DOHH2 (cell line): Measurements from ENCODE around the gene OSBPL2.

Source experiments
- H3F3A ChIP-seq: fragments of 200-600 bp; sonication (generic), shearing (Covaris generic); 2 replicates; pipeline ENCODE4 v1.6.0; 2016; ENCODE audit warnings: antibody characterized with exemption, mild to moderate bottlenecking; ENCODE audit not compliant: control insufficient read depth, insufficient read depth
- H3K27ac ChIP-seq: fragments of 200-600 bp; sonication (generic); 2 replicates; pipeline ENCODE4 v1.5.1; 2014; ENCODE audit warnings: low read depth, mild to moderate bottlenecking, low read length, moderate library complexity
- H3K27me3 ChIP-seq: fragments of 200-600 bp; sonication (generic); 2 replicates; pipeline ENCODE4 v1.6.1; 2014; ENCODE audit warnings: mild to moderate bottlenecking, low read length, mixed read lengths; ENCODE audit not compliant: control insufficient read depth
- H3K36me3 ChIP-seq: fragments of 200-600 bp; sonication (generic); 2 replicates; pipeline ENCODE4 v1.6.1; 2014; ENCODE audit warnings: mild to moderate bottlenecking, low read length, moderate library complexity, mixed read lengths; ENCODE audit not compliant: control insufficient read depth
- H3K4me1 ChIP-seq: fragments of 200-600 bp; sonication (generic); 2 replicates; pipeline ENCODE4 v1.6.1; 2014; ENCODE audit warnings: mild to moderate bottlenecking, low read length, mixed read lengths; ENCODE audit not compliant: control insufficient read depth
- H3K4me2 ChIP-seq: fragments of 200-600 bp; sonication (generic); 2 replicates; pipeline ENCODE4 v1.6.0; 2014; ENCODE audit warnings: mild to moderate bottlenecking, low read length, moderate library complexity
- H3K4me3 ChIP-seq: fragments of 200-600 bp; sonication (generic); 2 replicates; pipeline ENCODE4 v1.5.1; 2014; ENCODE audit warnings: mild to moderate bottlenecking, low read length, mixed read lengths
- H3K79me2 ChIP-seq: fragments of 200-600 bp; sonication (generic); 2 replicates; pipeline ENCODE4 v1.6.1; 2014; ENCODE audit warnings: mild to moderate bottlenecking, low read length, mixed read lengths; ENCODE audit not compliant: control insufficient read depth
- H3K9me2 ChIP-seq: fragments of 200-600 bp; sonication (generic); replicated peaks from 2 replicates; pipeline ENCODE4 v1.6.1; 2014; ENCODE audit warnings: mild to moderate bottlenecking, low read length, mixed read lengths; ENCODE audit not compliant: control insufficient read depth
- H3K9me3 ChIP-seq: fragments of 200-600 bp; sonication (generic); 2 replicates; pipeline ENCODE4 v1.6.1; 2014; ENCODE audit warnings: antibody characterized with exemption, low read length, mixed read lengths; ENCODE audit not compliant: control insufficient read depth, insufficient read depth
- H4K20me1 ChIP-seq: fragments of 200-600 bp; sonication (generic); 2 replicates; pipeline ENCODE4 v1.6.0; 2014; ENCODE audit warnings: low read depth, mild to moderate bottlenecking, antibody characterized with exemption, low read length, moderate library complexity; ENCODE audit not compliant: control insufficient read depth, insufficient read depth
- EZH2phosphoT487 ChIP-seq: fragments of 200-600 bp; sonication (generic); IDR thresholded peaks from 2 replicates; pipeline ENCODE4 v1.6.1; 2017; ENCODE audit warnings: borderline replicate concordance, mild to moderate bottlenecking, antibody characterized with exemption, low read length, moderate library complexity, mixed read lengths
- TF ChIP-seq, protein P1 (sequence below): fragments of 200-600 bp; sonication (generic); IDR thresholded peaks from one replicate; pipeline ENCODE4 v1.5.1; 2014; ENCODE audit warnings: antibody characterized with exemption, mild to moderate bottlenecking, low read depth, low read length; ENCODE audit not compliant: poor library complexity, severe bottlenecking

Gene OSBPL2

DNA sequence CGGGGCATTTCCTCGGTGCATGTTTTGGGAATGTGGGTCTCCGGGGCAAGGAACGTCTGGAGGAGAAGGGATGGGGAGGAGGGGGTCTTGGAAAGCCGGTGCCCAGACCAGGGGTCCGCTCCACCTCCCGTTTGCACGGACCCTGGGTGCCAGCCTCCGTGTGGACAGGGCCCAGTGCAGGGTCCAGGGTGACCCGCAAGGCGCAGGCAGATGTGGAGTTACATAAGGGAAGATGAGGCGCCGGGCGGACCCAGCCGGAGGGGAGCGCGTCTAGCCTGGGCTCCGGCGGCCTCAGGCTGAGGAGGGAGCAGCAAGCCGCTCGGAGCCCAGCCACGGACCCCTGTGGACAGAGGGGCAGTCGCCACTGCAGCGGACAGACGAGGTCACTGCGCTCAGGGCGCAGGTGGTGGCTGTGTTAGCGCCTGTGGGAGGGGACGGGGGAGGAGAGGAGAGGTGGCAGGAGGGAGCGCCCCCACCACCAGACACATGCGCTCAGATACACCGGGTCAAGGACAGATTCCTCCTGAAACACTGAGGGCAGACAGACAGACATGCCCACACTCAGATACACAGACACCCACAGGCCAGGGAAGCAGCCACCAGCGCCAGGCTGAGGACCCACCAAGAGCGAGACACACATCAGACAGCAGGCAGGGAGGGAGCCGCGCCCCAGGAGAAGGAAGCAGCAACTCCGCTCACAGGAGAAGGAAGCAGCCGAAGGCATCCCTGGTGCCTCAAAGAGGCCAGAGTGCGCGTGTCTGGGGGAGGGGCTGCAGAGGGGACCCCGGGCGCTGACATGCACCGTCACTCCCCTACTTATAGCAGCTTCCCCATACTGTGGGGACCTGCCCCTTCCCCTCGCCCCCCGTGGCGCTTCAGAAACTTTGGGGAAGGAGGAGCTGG, 17.4 kb upstream of the OSBPL2 start:
- Histone ChIP-seq H3F3A (no peaks in the 10 kb centered on the region), H3K4me3 (no peak overlapping the region), H3K9me3 (no peaks in the 10 kb centered on the region), H3K4me2 (peak overlapping the region; percentile 41; the same call in 1 of the 2 replicates), H3K79me2 (no peaks in the 10 kb centered on the region), H4K20me1 (peaks cover 13% of the 10 kb centered on the region; the same call in 1 of the 2 replicates), H3K36me3 (no peaks in the 10 kb centered on the region), H3K27ac (no peak overlapping the region), H3K9me2 (no peaks in the 10 kb centered on the region), H3K4me1 (peaks cover 40% of the 10 kb centered on the region), H3K27me3 (peaks cover 39% of the 10 kb centered on the region)
- TF ChIP-seq EZH2phosphoT487, result no peak
- TF ChIP-seq, protein P1, sequence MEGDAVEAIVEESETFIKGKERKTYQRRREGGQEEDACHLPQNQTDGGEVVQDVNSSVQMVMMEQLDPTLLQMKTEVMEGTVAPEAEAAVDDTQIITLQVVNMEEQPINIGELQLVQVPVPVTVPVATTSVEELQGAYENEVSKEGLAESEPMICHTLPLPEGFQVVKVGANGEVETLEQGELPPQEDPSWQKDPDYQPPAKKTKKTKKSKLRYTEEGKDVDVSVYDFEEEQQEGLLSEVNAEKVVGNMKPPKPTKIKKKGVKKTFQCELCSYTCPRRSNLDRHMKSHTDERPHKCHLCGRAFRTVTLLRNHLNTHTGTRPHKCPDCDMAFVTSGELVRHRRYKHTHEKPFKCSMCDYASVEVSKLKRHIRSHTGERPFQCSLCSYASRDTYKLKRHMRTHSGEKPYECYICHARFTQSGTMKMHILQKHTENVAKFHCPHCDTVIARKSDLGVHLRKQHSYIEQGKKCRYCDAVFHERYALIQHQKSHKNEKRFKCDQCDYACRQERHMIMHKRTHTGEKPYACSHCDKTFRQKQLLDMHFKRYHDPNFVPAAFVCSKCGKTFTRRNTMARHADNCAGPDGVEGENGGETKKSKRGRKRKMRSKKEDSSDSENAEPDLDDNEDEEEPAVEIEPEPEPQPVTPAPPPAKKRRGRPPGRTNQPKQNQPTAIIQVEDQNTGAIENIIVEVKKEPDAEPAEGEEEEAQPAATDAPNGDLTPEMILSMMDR, result no peak

DNA sequence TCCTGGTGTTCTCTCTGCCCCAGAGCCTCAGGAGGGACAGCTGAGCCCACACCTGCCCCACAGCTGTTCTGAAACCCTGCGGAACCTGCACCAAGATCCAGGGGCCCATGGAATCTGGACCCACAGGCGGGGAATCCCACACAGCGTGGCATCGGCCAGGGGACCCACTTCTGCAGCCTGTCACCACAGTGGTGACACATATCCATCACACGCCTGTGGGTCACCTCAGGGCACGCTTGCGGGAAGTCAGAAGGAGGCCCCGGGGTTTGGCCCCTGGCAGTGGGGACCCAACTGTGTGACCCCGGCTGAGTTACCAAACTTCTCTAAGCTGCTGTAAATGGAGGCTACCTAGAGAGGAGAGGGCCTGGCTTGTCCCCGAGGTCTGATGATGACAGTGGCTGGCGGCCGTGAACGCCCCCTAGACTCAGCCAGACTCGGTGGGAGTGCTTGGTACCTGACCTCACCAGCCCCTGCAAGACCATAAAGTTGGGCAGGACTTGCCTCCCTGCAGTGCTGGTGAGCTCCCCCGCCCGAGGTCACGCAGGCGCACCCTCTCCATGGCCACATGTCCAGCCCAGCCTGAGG, 16.0 kb upstream of the OSBPL2 start:
- Histone ChIP-seq H3K27me3 (peaks cover 39% of the 10 kb centered on the region), H3K36me3 (no peaks in the 10 kb centered on the region), H3K79me2 (no peaks in the 10 kb centered on the region), H4K20me1 (peaks cover 13% of the 10 kb centered on the region; the same call in 1 of the 2 replicates), H3K4me2 (no peak overlapping the region), H3K9me3 (no peaks in the 10 kb centered on the region), H3K27ac (no peak overlapping the region), H3F3A (no peaks in the 10 kb centered on the region), H3K9me2 (no peaks in the 10 kb centered on the region), H3K4me3 (no peak overlapping the region), H3K4me1 (peaks cover 27% of the 10 kb centered on the region)
- no peak for TF ChIP-seq EZH2phosphoT487
- TF ChIP-seq, protein P1, result no peak

DNA sequence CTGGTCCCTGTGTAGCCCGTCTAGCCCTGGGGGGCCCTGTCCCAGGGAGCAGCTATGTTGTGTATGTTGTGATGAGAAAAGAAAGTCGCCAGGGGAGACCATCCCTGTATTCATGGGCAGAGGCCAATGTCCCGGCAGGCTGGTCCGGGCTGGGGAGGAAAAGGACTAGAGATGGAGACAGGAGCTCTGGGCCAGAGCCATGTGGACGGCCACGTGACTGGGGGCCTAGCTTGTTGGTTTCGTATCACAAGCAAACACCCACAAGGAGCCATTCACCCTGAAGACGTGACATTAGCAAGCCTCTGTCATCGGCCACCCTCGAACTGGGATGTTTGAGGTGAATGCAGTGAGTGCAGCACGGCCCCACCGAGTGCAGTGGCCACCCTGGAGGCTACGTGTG, 15.3 kb upstream of the OSBPL2 start:
- TF ChIP-seq, protein P1, result no peak
- no peak for TF ChIP-seq EZH2phosphoT487
- no peaks in the 10 kb centered on the region for H3K36me3 ChIP-seq
- peaks cover 13% of the 10 kb centered on the region; the same call in 1 of the 2 replicates for H4K20me1 ChIP-seq
- no peaks in the 10 kb centered on the region for H3K79me2 ChIP-seq
- no peaks in the 10 kb centered on the region for H3F3A ChIP-seq
- peaks cover 33% of the 10 kb centered on the region for H3K27me3 ChIP-seq
- no peak overlapping the region for H3K4me2 ChIP-seq
- H3K27ac ChIP-seq, result no peak overlapping the region
- H3K4me1 ChIP-seq, result peaks cover 20% of the 10 kb centered on the region
- H3K9me2 ChIP-seq, result no peaks in the 10 kb centered on the region
- no peak overlapping the region for H3K4me3 ChIP-seq
- H3K9me3 ChIP-seq, result no peaks in the 10 kb centered on the region
